GM11168 (cell line): Measurements from ENCODE around the gene KLF16.

Experiments
- in situ Hi-C: fragments of 300-500 bp; cut with MboI; formaldehyde crosslinking; loops from one replicate; pipeline ENCODE4 v1.12.0; 2022; ENCODE audit warnings: low sequenced_read_pairs; ENCODE audit not compliant: unreplicated experiment

Gene KLF16

DNA sequence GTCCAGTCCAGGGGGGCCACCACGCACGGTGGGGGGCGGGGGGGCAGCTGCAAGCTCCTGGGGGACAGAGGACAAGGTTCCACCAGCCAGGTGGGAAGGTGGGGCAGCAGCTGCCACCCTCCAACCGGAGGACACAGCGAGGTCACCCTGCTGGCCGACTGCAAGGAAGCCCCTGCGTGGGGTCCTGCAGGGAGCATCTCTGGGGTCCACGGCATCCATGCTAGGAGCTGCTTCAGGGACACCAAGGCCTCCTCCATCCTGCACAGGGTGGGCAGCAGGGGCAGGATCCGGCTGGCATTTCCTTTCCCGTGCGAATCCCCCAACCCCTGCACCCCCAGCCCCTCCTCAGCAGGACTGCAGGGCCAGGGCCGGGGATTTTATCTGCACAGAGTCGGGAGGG lies 8.3 kb upstream of the KLF16 start:
- in situ Hi-C loops = no loop called here

DNA sequence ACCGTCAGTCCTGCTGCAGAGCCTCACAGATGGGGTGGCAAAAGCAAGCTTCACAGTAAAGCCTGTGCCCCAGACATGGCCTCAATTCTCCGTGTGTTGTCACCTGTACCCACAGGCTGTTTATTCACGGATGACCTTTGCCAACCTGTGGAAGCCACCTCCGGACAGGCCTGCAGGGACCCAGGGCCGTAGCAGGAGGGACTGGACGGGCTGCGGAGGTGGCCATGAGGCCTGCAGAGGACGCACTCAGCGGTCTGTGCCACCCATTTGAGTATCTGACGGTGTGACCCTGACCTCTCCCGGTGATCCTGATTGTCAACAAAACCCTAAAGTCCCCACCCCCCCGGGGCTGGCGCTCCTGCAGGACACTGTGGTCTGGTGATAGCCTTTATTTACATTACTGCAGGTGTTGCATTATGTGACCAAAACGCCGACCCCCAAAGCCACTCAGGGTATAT lies 7.8 kb upstream of the KLF16 start:
- in situ Hi-C loops = no loop called here

DNA sequence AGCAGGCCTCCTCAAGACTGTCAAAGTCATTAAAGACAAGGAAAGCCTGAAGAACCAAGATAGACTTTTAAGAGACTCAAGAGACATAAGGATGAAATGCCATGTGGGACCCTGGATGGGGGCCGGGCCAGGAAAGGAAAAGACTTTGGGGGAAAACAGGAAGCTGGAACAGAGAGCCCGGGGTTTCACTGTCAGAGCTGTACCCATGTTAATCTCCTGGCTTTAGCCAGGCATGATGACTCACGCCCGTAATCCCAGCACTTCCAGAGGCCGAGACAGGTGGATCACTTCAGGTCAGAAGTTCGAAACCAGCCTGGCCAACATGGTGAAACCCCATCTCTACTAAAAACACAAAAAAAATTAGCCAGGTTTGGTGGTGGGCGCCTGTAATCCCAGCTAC lies 5.6 kb upstream of the KLF16 start:
- in situ Hi-C loops = no loop called here

DNA sequence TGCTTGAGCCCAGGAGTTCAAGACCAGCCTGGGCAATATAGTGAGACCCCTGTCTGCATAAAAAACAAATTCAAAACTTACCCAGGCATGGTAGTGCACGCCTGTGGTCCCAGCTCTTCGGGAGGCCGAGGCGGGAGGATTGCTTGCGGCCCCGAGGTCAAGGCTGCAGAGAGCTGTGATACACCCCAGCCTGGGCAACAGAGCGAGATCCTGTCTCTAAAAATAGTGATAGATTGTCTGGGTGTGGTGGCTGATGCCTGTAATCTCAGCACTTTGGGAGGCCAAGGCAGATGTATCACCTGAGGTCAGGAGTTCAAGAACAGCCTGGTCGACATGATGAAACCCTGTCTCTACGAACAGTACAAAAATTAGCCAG lies 4.0 kb upstream of the KLF16 start:
- in situ Hi-C loops = no loop called here

DNA sequence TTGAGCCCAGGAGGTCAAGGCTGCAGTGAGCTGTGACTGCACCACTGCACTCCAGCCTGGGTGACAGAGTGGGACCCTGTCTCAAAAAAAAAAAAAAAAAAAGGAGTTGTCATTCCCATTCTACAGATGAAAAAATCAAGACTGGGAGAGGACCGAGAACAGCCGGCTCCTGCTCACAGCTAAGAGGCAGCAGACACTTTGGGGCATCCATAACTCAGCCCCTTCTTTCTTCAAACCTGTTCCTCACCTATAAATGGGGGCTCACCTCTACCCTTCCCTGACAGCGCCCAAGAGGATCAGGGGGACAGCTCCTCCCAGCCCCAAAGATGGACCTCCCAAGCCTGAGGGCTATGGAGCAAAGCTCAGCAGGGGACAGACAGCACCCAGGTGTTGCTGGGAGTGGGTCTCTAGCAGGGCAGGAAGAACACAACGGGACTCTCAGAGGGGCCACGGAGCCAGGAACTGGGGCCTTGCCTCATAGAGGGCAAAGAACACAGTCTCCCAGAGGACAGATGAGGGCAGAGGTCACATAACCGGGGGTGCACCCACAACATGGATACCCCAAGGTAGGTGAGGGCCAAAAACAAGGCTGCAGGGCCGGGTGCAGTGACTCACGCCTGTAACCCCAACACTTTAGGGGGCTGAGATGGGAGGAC lies 3.4 kb upstream of the KLF16 start:
- in situ Hi-C loops = no loop called here

DNA sequence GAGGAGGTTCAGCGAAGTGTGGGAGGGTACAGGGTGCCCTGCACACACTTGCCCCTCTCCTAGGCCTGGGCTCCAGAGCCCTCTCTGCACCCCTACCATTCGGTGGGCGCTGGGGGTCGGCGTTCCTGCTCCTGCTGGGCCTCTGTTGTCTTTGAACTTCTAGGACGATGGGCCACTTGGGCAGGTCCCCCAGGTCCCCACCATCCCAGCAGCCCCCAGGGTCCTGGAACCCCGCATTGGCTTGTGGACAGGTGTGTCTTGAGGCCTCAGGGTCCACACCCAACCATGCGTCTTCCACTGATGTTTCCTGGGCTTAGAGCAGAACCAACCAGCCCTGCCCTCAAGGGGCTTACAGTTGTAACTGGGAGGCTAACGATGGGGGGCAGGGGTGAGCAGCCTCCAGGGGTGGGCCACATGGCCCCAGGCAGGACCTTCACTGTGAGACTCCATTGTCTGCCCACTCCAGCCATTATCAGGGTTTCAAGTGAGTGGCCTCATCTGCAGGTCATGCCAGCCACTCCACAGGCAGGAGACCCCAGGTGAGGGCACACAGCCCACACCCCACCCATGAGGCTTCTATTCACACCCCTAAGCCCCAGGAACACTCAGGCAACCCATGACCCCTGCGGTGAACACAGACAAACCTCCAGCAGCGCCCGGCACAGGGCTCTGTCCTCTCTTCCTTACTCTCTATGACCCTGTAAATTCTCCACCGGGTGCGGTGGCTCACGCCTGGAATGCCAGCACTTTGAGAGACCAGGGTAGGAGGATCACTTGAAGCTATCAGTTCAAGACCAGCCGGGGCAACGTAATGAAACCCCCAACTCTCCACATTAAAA lies 2.0 kb upstream of the KLF16 start:
- in situ Hi-C loops = no loop called here

DNA sequence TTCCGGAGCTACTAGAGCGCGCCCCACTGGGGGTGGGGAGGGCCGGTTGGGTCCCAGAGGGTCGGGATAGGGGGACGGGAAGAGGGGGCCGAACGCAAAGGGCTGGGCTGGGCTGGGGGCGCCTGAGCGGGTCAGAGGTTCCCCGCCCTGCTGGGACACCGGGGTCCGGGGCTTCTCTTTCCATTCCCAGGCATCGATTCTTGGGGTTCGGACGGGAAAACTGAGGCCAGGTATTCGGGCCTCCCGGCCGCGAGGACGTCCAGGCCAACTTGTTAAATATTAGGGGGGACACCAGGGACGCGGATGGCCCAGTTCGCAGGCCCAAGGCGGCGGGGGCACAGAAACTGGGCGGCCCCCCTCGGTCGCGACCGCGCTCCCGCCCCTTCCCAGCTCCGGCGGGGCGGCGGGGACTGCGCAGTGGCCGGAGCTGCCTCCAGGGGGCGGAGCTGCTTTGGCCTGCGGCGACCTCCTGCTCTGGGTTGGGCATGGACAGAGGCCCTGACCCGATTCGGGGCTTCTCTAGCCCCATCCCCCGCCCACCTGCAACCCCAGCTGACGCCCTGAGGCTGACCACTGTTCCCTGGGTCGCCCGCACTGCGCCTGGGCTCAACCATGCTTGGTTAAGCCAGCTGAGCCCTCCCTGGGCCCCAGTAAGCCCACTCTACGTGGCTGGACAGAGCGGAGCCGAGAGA lies 1.2 kb upstream of the KLF16 start:
- in situ Hi-C loops = no loop called here

DNA sequence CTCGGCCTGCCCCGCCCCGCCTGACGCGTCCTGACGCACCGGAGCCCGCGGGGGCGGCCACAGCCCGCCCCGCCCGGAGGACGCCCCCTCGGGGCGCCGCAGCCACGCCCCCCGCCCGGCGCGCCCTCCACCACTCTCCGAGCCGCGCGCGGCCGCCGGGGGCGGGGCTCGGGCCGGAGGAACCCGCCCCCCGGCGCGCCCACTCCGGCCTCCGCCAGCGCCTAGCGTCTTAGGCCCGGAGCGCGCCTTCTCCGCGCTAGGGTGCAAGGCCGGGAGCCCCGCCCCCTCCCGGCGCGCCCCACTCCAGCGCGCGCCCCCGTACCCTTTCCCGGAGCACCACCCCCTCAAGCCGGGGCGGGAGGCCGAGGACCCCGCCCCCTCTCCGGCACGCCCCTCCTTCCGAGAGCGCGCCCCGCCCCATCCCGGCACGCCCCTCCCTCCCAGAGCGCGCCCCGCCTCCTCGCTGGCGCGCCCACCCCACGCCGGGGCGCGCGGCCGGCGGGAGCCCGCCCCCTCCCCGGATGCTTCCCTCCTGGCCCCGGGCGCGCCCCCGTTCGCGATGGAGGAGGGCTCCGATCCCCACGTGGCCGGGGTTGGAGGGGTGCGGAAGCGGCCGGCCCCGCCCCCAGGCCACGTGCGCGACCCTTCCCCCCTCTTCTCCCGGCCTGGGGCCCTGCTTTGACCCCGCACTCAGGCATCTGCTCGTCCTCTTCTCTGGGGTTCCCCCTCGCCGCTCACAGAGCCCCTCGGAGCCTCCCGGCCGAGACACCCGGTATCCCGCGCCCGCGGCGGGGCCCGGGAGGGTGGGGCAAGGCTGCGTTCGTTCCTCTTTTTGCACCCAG lies 480 bp upstream of the KLF16 start:
- in situ Hi-C loops = no loop called here

DNA sequence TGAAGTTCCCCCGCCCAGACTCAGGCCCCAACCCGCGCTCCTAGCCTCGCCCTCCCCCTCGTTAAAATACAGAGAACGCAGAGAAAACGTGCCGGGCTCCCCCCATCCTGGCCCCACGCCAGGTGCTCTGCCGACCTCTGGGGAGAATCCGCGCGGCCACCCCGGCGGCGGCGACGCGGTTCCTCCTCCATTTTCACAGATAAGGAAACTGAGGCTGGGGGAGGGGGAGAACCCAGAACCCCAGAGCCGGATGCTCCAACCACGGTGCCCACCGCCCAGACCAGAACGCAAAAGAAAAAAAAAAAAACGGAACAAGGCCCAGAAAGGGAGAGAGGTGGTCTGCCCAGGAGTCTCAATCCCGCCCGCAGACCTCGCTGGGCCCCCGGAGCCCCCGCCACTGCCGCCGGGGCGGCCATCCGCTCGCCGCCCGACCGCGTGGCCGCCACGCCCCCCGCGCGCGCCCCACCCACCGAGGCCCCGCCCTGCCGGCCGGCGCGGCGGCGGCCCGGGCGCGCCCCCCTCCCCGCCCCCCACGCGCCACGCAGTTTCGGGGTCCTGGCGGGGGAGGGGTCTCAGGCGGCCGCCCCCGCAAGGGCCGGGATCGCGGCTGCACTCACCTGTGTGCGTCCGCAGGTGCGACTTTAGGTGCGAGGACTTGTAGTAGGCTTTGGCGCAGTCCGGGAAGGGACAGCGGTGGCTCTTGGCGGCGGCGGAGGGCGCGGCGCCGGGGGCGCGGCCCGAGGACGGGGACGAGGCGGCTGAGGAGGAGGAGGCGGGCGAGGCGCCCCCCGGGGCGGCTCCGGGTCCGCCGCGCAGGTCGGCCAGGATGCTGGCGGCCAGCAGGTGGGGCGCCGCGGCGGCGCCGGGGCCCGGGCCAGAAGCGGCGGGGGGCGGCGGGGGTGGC lies 703 bp downstream of the KLF16 start:
- in situ Hi-C loops = no loop called here

DNA sequence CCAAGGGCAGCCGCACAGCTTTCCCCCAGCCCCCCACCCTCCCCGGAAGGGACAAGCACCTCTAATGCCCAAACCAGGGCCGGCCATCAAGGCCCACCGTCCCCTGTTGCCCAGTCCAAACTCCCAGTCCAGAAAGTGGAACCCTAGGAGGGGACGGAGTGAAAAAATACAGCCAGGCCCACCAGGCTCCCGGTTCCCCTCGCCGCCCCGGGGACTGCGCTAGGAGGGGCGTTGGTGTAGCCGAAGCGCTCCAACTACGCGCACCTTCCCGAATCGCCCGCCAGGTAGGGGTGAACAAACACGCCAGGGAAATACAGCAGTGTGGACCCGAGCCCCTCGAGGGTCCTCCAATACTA lies 1.3 kb downstream of the KLF16 start:
- in situ Hi-C loops = no loop called here

DNA sequence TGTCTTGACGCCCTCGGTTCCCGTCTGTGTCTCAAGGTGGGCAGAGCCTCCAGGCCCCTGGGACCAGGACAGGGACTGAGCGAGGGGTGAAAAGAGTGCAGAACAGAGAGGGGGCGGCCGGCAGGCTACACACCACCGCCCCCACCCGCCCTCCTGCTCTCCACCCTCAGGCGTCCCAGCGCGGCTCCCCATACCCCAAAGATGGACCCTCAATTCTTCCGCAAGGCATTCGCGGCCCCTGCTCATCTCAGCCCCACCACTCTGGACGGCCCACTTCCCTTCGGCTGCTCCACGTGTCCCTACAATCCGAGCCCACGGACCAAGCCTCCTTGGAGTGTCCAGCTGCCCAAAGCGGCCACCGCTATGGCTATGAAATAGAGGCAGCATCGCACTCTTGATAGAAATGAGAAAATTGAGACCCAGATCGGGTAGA lies 1.8 kb downstream of the KLF16 start:
- in situ Hi-C loops = no loop called here

DNA sequence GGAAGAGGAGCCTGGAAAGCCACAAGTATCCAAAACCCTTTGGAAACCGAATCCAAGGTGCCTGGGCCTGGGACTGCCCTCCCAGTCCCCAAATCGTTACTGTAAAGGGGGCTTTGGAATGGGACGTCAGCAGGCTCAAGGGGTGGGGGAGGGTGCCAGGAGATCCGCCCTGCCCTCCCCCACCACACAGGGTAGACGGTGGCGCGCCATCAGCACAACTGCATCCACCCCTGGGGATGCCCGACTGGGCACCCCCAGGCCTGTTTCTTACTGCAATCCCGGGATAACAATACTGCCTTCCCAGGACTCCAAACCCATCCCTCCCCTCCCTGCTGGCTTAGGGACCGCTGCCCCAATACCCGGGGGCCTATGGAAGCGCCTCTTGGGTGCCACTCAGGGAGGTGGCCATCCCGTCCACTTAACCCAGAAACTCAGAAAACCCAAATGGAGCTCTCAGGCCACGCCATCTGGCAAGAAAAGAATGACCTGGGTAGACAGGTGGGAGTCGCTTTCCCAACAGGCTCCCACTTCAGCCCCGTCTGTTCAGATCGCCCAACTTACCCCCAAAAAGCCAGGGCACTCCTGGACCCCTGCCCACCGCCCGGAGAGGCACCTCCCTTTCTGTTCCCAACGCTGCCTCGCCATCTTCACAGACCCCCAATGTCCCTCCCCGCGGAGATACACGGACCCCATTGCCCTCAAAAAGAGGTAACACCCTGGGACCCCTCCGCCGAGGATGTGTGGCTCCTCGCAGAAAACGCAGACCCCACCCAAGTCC lies 2.4 kb downstream of the KLF16 start:
- in situ Hi-C loops = no loop called here

DNA sequence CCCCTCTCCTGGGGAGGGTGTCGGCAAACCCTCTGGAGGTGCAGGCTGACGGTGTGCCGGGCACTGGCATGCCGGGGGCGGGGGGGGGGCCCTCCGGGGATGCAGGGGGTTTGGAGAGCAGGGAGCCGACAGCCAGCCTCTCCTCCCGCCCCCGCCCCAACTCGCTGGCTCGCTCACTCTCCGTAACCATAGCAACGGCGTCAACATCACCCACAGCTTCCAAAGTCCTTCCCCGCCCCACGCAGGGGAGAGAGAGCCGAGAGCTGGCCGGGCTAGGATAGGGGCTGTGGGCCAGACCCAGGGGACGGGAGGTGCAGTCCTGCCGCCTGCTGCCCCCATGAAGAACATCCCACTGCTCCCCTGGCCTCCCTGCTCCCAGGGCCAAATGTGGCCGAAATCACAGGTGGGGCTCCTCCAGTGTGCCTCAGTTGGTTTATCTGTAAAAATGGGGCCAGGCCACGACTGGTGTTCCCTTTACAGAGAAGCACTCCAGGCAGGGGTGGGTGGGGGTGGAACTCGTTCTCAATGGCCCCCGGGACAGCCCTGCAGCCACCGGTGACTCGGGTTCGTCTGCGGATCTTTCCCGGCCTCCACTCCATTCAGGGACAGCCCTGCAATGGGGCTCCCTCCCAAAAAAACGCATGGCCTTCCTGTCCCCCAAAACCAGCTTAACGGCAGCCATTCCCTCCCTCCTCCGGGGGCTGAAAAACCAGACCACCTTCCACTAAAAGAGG lies 3.2 kb downstream of the KLF16 start:
- in situ Hi-C loops = no loop called here

DNA sequence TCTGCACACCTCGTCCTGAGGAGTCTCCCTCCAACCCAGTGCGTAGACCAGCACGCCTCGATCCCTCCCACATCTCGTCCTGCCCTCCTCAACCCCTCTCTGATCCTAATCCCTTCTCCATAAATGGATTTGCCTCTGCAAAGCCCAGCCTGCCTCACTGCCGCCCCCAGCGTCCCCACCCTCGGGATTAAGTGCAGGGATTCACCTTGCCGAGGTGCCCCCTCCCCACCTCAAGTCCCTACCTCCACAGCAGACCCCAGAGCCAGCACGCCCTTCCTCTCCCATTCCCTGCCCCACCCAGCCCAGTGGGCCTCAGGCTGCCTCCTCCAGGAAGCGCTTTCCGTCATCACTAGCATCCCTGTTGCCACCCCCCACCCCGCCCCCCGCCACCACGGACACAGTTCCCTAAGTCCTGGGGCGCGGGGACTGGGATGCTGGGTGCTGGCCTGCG lies 4.0 kb downstream of the KLF16 start:
- in situ Hi-C loops = no loop called here

DNA sequence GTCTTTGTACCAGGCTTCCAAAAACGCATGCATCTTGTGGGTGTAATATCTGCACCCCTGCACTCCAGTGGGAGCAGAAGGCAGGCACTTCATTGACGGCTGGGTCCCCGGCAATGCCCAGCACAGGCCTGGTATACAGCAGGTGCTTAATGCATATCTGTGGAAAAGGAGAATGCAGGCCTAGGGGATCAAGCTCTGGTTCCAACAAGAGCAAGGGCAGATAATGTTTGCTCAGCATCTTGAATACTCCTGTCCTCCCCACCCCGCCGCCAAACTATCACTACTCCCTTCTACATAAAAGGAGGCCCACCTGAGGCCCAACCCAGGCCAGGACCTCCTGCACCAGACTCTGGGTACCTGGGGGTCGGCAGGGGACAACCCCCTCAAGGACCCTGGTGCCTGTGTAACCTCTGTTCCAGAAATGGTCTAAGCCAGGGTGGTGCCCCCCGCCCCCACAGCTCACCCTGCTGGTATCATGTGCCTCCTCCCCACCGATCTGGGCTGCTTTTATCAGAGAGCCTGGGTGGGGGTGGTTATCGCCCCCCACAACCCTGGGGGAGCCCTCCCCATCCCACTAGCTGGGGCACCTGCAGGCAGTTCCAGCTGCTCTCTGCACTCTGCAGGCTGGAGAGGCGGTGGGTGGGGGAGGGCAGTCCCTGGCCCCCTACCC lies 4.8 kb downstream of the KLF16 start:
- in situ Hi-C loops = no loop called here

DNA sequence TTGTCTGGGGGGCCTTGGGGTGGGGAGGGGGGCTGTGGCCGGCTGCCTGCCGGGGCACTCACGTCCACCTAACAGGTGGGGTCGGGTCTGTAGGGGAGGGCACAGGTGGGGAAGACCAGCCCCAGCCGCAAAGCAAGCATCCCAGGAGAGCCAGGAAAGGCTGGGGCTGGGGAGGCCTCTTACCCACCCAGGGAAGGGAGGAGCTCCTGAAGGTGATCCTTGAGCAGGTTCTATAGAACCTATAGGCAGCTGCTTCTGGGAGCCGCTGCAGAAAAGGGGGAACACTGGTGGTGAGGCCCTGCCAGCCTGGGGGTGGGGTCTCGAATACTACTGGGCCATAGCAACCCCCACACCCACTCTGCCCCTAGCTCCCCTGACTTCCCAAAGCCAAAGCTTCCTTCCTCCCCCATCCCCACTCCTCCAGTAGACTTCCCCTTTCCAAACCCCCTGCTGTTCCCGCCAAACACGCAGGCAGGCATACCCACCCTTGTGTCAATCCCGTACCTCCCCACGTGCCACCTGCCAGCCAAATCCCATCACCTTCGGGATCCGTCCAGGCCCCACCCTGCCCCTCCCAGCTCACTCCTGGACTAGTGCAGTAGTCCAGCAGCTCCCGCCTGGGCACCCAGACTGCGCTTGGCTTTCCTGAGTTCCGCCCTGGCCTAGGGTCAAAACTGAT lies 5.6 kb downstream of the KLF16 start:
- in situ Hi-C loops = no loop called here
